ENCODE measurements around the gene CANT1. TPM values are rescaled to one million over a fixed set of nuclear protein-coding genes. Genes with fewer than 3 reads are reported as not detected.
"Not testable (repeated sequence)": the region's sequence is repeated elsewhere in the genome, so short reads cannot be mapped to it uniquely, and the experiment has no call there.

The CANT1 gene
- total RNA-seq, 1 donor from 2014 or later = 66.3 TPM

GRCh38 chr17:78947235-78948149, 62.1 kb downstream of the CANT1 start:
- peaks cover 11% of the 10 kb centered on the region for H3K4me1 Mint-ChIP-seq (ENCODE audit: low read depth)
- peaks cover 10% of the 10 kb centered on the region for H3K9me3 Mint-ChIP-seq (ENCODE audit: low read depth)
- peaks cover 6% of the 10 kb centered on the region for H3K27me3 Mint-ChIP-seq
- peak overlapping the region; percentile 59 for H3K27ac Mint-ChIP-seq
- no peaks in the 10 kb centered on the region for H3K36me3 Mint-ChIP-seq (ENCODE audit: insufficient read depth)
- H3K4me3 Mint-ChIP-seq (ENCODE audit: low read depth) = no peak overlapping the region
- TF ChIP-seq CTCF (IDR thresholded peaks at IDR 0.05; ENCODE audit: unreplicated experiment) = no peak
- no peak for DNase-seq (ENCODE audit: low spot score, unreplicated experiment)

- no peak overlapping the region for H3K4me3 Mint-ChIP-seq (ENCODE audit: low read depth)
- peaks cover 2% of the 10 kb centered on the region for H3K4me1 Mint-ChIP-seq (ENCODE audit: low read depth)
- peaks cover 10% of the 10 kb centered on the region for H3K9me3 Mint-ChIP-seq (ENCODE audit: low read depth)
- DNase-seq (ENCODE audit: low spot score, unreplicated experiment) = no peak
- H3K27ac Mint-ChIP-seq = no peak overlapping the region
- no peaks in the 10 kb centered on the region for H3K36me3 Mint-ChIP-seq (ENCODE audit: insufficient read depth)
- peaks cover 6% of the 10 kb centered on the region for H3K27me3 Mint-ChIP-seq
- TF ChIP-seq CTCF (IDR thresholded peaks at IDR 0.05; ENCODE audit: unreplicated experiment) = no peak
These were observed 62.9 kb downstream of the CANT1 start for GRCh38 chr17:78946631-78947030.

GRCh38 chr17:78946131-78946530, 63.4 kb downstream of the CANT1 start:
- peaks cover 8% of the 10 kb centered on the region for H3K9me3 Mint-ChIP-seq (ENCODE audit: low read depth)
- DNase-seq (ENCODE audit: low spot score, unreplicated experiment) = no peak
- TF ChIP-seq CTCF (IDR thresholded peaks at IDR 0.05; ENCODE audit: unreplicated experiment) = no peak
- peaks cover 6% of the 10 kb centered on the region for H3K27me3 Mint-ChIP-seq
- no peak overlapping the region for H3K4me3 Mint-ChIP-seq (ENCODE audit: low read depth)
- peaks cover 2% of the 10 kb centered on the region for H3K4me1 Mint-ChIP-seq (ENCODE audit: low read depth)
- H3K36me3 Mint-ChIP-seq (ENCODE audit: insufficient read depth) = no peaks in the 10 kb centered on the region
- no peak overlapping the region for H3K27ac Mint-ChIP-seq

- H3K27ac Mint-ChIP-seq; DNase-seq (ENCODE audit: low spot score, unreplicated experiment); H3K4me3 Mint-ChIP-seq (ENCODE audit: low read depth); H3K4me1 Mint-ChIP-seq (ENCODE audit: low read depth); H3K27me3 Mint-ChIP-seq; H3K9me3 Mint-ChIP-seq (ENCODE audit: low read depth); H3K36me3 Mint-ChIP-seq (ENCODE audit: insufficient read depth): not testable (repeated sequence)
These were observed 64.1 kb downstream of the CANT1 start for GRCh38 chr17:78945455-78945854.

- no peak for DNase-seq (ENCODE audit: low spot score, unreplicated experiment)
- H3K27ac Mint-ChIP-seq = no peak overlapping the region
- H3K27me3 Mint-ChIP-seq = peaks cover 6% of the 10 kb centered on the region
- no peak overlapping the region for H3K4me3 Mint-ChIP-seq (ENCODE audit: low read depth)
- H3K36me3 Mint-ChIP-seq (ENCODE audit: insufficient read depth) = no peaks in the 10 kb centered on the region
- TF ChIP-seq CTCF (IDR thresholded peaks at IDR 0.05; ENCODE audit: unreplicated experiment) = no peak
- peaks cover 2% of the 10 kb centered on the region for H3K4me1 Mint-ChIP-seq (ENCODE audit: low read depth)
- H3K9me3 Mint-ChIP-seq (ENCODE audit: low read depth) = no peaks in the 10 kb centered on the region
These were observed 64.6 kb downstream of the CANT1 start for GRCh38 chr17:78944956-78945355.

- no peak for DNase-seq (ENCODE audit: low spot score, unreplicated experiment)
- TF ChIP-seq CTCF (IDR thresholded peaks at IDR 0.05; ENCODE audit: unreplicated experiment) = no peak
- Mint-ChIP-seq H3K9me3 (ENCODE audit: low read depth) (no peaks in the 10 kb centered on the region), H3K36me3 (ENCODE audit: insufficient read depth) (no peaks in the 10 kb centered on the region), H3K27ac (no peak overlapping the region), H3K4me1 (ENCODE audit: low read depth) (peaks cover 2% of the 10 kb centered on the region), H3K27me3 (peaks cover 6% of the 10 kb centered on the region), H3K4me3 (ENCODE audit: low read depth) (no peak overlapping the region)
These were observed 65.5 kb downstream of the CANT1 start for GRCh38 chr17:78944026-78944425.

Measured in progenitor cell of endocrine pancreas (in vitro differentiated cells).